HG02798 (cell line): Measurements from ENCODE around the gene SSR4.

Experiments used
- ATAC-seq: cut with Tn5 transposase; IDR thresholded peaks from one replicate; pipeline ENCODE4 v1.9.1; 2021; ENCODE audit warnings: mild to moderate bottlenecking; ENCODE audit not compliant: unreplicated experiment, poor library complexity

SSR4 gene

DNA sequence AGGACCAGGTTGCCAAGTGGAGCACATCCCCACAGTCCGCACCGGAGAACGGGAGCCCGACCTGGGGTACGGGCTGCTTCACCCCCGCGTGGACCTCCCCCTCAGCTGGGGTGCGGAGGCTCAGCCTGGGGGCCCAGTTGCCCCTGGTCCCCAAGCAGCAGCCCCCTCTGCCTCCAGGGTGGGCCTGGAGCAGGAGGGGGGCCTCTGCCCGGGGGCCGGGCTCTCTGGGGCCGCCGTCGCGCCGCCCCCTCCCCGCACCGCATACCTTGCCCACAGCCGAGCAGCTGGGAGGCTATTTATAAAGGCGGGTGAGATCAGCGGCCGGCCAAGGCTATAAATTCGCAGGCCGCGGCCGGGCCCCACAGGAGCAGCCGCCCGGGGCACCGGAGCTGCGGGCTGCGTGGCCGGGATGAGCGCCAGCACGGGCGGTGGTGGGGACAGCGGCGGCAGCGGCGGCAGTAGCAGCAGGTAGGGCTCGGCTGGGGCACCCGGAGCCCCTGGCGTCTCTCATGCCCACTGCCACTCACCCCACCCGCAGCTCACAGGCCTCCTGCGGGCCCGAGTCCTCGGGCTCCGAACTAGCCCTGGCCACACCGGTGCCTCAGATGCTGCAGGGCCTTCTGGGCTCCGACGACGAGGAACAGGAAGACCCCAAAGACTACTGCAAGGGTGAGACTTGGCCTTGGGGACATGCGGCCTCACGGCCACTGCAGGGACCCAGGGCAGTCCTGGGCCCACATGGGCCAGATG lies 13.6 kb upstream of the SSR4 start, which contains the start of gene SRPK3:
Gene SRPK3 (plus strand): TSS at position 364 of the 750 bp plus-strand sequence. CDS start 46 bp downstream, at position 410.
- ATAC-seq, result no peak

GRCh38 chrX:153781428-153782047 lies 12.9 kb upstream of the SSR4 start:
- no peak for ATAC-seq

- ATAC-seq, result no peak
Measured at GRCh38 chrX:153782313-153782712, 12.2 kb upstream of the SSR4 start.

DNA sequence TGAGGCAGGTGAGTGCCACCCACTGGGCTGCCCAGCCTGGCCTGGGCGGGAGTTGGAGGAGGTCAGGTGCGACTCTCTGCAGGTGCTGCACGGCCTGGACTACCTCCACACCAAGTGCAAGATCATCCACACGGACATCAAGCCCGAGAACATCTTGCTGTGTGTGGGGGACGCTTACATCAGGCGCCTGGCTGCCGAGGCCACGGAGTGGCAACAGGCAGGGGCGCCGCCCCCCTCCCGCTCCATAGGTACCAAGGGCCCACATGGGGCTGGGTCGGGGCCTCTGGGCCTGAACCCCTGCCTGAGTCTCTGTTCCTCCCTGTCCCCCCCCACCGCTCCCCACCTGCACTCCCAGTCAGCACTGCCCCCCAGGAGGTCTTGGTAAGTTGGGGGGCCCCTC lies 11.6 kb upstream of the SSR4 start:
- ATAC-seq, result no peak

DNA sequence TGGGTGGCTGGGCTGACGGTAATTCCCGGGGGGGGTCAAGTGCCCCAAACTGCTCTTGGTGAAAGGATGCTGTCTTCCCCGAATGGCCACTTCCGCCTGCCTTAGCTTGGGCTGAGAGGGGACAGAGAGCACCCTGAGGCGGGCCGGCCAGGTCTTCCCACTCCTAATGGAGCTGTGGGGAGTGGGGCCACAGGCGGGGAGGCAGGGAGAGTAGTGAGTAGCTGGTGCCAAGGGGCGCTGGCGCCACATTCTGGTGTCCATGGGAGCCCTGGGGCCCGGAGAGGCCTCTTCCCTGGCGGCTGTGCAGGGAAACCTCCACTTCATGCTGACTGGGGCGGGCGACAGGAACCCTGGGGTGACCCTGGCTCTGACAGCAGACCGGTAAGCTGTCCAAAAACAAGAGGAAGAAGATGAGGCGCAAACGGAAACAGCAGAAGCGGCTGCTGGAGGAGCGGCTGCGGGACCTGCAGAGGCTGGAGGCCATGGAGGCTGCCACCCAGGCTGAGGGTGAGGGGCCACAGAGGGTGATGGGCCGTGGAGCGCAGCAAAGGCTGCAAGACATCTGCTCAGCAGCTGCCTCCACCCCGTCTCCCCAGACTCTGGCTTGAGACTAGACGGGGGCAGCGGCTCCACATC lies 11.0 kb upstream of the SSR4 start:
- no peak for ATAC-seq

- ATAC-seq, result no peak
Measured at GRCh38 chrX:153784325-153784967, 10.0 kb upstream of the SSR4 start.

DNA sequence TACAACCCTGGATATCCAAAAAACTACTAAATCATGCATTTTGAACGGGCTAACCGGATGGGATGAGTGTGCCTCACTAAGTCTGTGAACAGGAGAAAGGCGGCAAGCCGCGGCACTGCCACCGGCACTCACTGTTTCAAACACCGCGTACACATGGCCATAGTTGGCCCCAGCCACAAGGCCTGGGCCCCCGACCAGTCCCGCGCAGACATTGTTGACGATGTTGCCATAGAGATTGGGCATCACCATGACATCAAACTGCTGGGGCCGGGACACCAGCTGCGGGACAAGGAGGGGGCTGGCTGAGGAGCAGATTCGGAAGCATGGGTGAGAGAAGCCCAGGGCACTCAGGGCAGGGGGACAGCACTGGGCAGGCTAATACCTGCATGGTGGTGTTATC lies 7.8 kb upstream of the SSR4 start:
- ATAC-seq, result no peak

DNA sequence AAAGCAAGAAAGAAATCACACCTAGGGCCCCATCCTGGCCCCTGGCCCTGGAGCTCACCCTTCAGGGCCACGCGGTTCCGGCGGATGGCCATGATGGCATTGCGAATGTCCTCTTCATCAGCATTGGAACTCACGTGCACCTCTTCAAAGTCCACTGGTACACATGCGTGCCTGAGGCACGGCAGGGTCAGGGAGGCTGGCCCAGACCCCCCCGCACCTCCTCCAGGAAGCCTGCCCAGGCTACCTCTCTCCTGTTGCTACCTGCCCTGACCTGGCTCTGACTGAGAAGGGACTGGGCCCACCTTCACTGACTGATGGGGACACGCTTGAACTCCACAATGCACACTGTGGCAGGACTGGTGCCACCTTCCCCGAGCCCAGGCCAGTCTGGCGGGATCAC lies 4.8 kb upstream of the SSR4 start:
- no peak for ATAC-seq

GRCh38 chrX:153791104-153791852 lies 3.2 kb upstream of the SSR4 start:
- ATAC-seq, result no peak

GRCh38 chrX:153792368-153792767 lies 2.1 kb upstream of the SSR4 start:
- ATAC-seq, result no peak

DNA sequence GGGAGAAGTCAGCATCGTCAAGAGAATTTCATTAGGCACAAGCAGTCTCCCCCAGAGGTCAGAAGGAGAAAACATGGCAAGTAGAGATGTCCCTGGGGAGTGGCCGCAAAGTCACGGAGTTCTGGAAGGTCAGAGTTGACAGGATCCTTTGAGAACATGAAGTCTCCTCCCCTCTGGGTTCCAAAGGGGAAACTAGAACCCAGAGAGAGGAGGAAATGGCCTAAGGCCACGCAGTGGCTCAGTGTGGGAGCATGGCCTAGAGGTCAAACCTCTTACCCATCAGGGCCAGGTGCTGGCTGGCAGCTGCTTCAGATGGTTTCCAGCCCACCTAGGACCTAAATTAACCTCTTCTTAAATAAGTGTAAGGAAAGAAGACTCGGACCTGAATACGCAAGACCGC lies 1.2 kb upstream of the SSR4 start:
- ATAC-seq, result no peak

- no peak for ATAC-seq
Measured at GRCh38 chrX:153794897-153795816, 689 bp downstream of the SSR4 start.

DNA sequence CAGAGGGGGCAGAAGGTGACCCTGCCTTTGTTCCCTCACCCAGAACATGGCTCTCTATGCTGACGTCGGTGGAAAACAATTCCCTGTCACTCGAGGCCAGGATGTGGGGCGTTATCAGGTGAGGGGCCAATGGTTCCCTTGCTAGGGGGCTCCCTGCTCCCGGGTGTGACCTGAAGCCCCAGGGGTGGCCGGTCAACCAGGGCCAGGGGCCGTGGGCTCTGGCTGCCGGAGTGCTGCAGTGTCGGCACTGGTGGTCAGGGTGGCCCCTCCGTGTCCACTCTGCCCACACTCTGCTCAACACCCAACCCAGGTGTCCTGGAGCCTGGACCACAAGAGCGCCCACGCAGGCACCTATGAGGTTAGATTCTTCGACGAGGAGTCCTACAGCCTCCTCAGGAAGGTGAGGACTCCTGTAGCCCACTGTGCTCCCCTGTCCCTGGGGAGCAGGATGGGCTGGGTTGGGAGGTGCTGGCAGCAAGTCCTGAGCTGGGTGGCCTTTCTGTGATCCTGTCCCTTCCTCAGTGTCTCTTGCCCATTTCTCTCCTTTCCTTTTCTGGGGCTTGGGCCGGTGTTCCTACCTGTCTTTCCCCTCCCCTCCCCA lies 3.0 kb downstream of the SSR4 start:
- no peak for ATAC-seq

- ATAC-seq, result no peak
Measured at GRCh38 chrX:153799326-153799725, 4.9 kb downstream of the SSR4 start.

DNA sequence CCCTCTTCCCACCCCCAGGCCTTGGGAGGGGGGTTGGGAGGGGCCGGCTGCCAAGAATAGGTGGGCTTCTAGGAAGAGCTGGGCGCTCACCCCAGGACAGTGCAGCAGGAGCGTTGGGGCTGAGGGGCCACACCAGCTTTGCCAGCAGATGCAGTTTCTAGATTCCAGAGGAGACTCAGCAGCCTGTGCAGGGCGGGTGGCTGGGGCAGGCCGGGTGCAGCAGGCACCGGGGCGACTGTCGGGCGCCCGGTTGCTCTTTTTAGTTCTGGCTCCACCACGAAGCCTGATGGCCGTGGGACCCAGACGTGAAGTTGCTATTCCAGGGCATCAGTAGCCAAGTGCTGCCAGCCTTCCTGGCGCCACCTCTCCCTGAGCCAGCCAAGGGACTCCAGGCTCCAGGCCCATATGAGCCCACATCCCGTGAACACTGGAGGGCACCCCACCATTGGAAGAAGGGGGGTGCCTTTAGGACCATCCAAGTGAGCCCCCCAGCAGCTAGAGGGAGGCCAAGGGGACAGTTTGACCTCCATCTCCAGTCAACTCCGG lies 5.8 kb downstream of the SSR4 start:
- no peak for ATAC-seq

GRCh38 chrX:153800746-153801145 lies 6.3 kb downstream of the SSR4 start:
- ATAC-seq, result no peak

DNA sequence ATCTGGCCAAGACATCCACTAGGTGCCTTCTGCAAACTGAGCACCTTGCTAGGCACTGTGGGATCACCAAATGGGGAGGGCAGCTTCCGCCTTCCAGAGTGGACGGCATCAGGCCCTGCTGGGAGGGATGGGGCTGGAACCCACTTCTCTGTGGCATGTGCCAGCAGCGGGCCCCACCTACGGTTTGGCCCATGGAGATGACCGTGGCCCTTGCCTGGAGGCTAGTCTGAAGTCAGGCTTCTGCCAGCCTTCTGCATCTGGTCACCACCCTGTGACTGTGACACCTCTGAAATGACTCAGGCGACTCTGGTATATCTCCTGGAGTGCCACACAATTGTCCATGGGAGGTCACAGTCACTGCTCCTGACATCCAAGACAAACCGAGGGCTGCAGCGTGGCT lies 7.2 kb downstream of the SSR4 start:
- ATAC-seq, result no peak

DNA sequence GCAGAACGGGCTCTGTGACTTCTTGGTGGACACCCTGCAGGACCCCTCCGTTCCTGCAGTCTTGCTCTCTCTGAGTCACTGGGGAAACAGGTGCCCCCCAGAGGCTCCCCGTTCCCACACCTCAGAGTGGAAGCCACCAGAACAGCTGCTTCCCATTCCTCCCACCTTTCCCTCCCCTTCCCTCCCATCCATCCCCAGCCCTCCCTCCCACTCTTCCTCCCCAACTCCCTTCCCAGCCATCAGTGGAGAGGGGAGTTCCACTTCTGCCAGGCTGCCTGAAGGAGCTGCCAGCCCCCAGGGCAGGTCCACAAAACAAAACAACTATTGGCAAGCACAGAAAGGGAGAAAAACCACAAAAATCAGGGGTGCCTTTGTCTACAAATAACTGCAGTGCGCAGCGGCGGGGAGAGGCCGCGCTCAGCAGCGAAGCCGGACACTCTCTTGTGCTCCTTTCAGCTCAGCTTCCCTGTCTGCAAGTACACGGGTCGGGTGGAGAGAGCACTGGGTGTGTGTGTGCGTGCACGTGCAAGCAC lies 8.1 kb downstream of the SSR4 start:
- ATAC-seq, result no peak
